Measurements from ENCODE around the gene GNPTAB.
"Not testable (repeated sequence)": the region's sequence is repeated elsewhere in the genome, so short reads cannot be mapped to it uniquely, and the experiment has no call there.

The GNPTAB gene

DNA sequence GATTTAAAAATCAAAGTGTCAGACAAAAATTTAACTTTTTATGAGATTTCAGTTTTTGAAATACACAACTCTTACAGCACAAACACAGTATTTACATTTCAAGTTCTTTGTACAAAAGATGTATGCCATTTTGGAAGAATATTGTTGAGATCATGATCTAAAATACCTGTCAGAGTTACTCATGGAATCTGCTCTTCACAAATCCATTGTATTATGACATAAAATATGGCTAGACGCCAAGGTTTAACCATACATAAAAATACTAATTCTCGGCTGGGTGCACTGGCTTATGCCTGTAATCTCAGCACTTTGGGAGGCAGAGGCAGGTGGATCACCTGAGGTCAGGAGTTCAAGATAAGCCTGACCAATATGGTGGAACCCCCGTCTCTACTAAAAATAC, 85.3 kb downstream of the GNPTAB start:
- H3K36me3 ChIP-seq (ENCODE audit: control insufficient read depth, insufficient read depth, low read length) = no peaks in the 10 kb centered on the region
- H3K4me1 ChIP-seq (ENCODE audit: control insufficient read depth, insufficient read depth, low read length) = no peaks in the 10 kb centered on the region
- H3K4me3 ChIP-seq (ENCODE audit: insufficient read depth, low read depth, low read length) = no peak overlapping the region
- no peaks in the 10 kb centered on the region for H3K27me3 ChIP-seq (ENCODE audit: control insufficient read depth, insufficient read depth, low read length, poor library complexity, severe bottlenecking)
- no peak overlapping the region for H3K27ac ChIP-seq (ENCODE audit: insufficient read depth, low read depth, low read length, poor library complexity, severe bottlenecking)
- H3K9me3 ChIP-seq (ENCODE audit: control insufficient read depth, low read length) = no peaks in the 10 kb centered on the region
- 72 to 90% methylated on average over 3 of the region's 3 CpGs for WGBS, 2 experiments

DNA sequence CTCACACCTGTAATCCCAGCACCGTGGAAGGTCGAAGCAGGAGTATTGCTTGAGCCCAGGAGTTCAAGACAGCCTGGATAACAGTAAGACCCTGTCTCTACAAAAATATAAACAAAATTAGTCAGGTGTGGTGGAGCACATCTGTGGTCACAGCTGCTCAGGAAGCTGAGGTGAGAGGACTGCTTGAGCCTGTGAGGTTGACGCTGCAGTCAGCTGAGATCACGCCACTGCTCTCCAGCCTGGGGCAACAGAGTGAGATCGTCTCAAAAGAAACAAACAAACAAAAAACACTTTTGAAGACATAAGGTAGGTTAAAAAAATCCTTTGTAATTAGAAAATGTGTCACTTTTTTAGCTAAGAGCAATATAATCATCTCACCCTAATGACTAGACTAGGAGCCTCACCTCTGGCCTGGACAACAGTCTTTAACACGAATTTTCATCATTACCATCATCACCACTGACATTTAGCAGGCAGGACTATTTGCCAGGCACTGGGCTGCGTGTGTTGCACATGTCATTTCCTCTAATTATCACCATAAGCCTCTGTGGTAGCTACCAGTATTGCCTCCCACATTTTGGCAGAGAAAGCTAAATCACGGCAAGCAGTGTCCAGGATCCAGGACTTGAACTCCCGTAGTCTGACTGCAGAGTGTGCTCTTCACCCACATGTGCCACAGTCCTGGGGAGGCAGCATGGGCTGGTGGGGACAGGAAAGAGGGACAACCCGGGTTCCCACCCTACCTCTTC, 86.9 kb downstream of the GNPTAB start:
- Histone ChIP-seq H3K36me3 (ENCODE audit: control insufficient read depth, insufficient read depth, low read length) (no peaks in the 10 kb centered on the region), H3K27ac (ENCODE audit: insufficient read depth, low read depth, low read length, poor library complexity, severe bottlenecking) (no peak overlapping the region), H3K27me3 (ENCODE audit: control insufficient read depth, insufficient read depth, low read length, poor library complexity, severe bottlenecking) (no peaks in the 10 kb centered on the region), H3K4me3 (ENCODE audit: insufficient read depth, low read depth, low read length) (no peak overlapping the region), H3K4me1 (ENCODE audit: control insufficient read depth, insufficient read depth, low read length) (no peaks in the 10 kb centered on the region), H3K9me3 (ENCODE audit: control insufficient read depth, low read length) (no peaks in the 10 kb centered on the region)
- WGBS, 2 experiments = 84 to 93% methylated on average over 9 to 10 of the region's 10 CpGs

DNA sequence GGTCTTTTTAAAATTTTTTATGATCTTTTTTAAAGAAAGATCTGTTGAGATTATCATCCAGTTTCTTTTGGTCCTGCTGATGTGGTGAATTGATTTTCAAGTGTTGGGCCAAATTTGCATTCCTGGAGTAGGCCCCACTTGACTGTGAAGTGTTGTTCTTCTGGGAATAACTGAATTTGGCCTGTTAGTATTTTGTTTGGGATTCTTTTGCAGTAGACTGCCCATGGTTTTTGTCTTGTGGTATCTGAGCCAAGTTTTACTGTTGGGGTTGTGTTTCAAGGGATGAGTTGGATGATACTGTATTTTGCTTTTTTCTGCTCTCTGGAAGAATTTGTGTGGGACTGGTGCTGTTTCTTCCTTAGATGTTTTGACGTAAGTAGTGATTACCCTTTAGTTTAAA, 87.5 kb downstream of the GNPTAB start:
- no peaks in the 10 kb centered on the region for H3K9me3 ChIP-seq (ENCODE audit: control insufficient read depth, low read length)
- no peaks in the 10 kb centered on the region for H3K27me3 ChIP-seq (ENCODE audit: control insufficient read depth, insufficient read depth, low read length, poor library complexity, severe bottlenecking)
- WGBS, 2 experiments = 100% methylated on average over 1 of the region's 1 CpG; no CpG with 5 or more reads in 1 of the 2 experiments
- H3K4me3 ChIP-seq (ENCODE audit: insufficient read depth, low read depth, low read length) = no peak overlapping the region
- no peaks in the 10 kb centered on the region for H3K36me3 ChIP-seq (ENCODE audit: control insufficient read depth, insufficient read depth, low read length)
- H3K4me1 ChIP-seq (ENCODE audit: control insufficient read depth, insufficient read depth, low read length) = no peaks in the 10 kb centered on the region
- H3K27ac ChIP-seq (ENCODE audit: insufficient read depth, low read depth, low read length, poor library complexity, severe bottlenecking) = no peak overlapping the region

GRCh38 chr12:101740980-101741379, 89.8 kb downstream of the GNPTAB start:
- no peaks in the 10 kb centered on the region for H3K27me3 ChIP-seq (ENCODE audit: control insufficient read depth, insufficient read depth, low read length, poor library complexity, severe bottlenecking)
- no peaks in the 10 kb centered on the region for H3K9me3 ChIP-seq (ENCODE audit: control insufficient read depth, low read length)
- H3K4me1 ChIP-seq (ENCODE audit: control insufficient read depth, insufficient read depth, low read length) = no peaks in the 10 kb centered on the region
- 91 to 97% methylated on average over 5 of the region's 5 CpGs for WGBS, 2 experiments
- H3K27ac ChIP-seq (ENCODE audit: insufficient read depth, low read depth, low read length, poor library complexity, severe bottlenecking) = no peak overlapping the region
- no peaks in the 10 kb centered on the region for H3K36me3 ChIP-seq (ENCODE audit: control insufficient read depth, insufficient read depth, low read length)
- H3K4me3 ChIP-seq (ENCODE audit: insufficient read depth, low read depth, low read length) = no peak overlapping the region

DNA sequence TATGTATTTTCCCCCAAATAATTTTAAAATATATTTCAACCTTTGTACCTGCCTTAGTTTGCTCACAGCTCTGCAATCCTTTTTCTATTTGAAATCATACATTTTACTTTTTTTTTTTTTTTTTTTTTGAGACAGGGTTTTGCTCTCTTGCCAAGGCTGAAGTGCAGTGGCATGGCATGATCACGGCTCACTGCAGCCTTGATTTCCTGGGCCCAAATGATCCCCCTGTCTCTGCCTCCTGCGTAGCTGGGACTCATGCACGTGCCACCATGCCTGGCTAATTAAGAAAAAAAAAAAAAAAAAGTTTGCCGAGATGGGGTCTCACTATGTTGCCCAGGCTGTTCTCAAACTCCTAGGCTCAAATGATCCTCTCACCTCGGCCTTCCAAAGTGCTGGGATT, 90.2 kb downstream of the GNPTAB start:
- Histone ChIP-seq H3K27me3 (ENCODE audit: control insufficient read depth, insufficient read depth, low read length, poor library complexity, severe bottlenecking) (no peaks in the 10 kb centered on the region), H3K36me3 (ENCODE audit: control insufficient read depth, insufficient read depth, low read length) (no peaks in the 10 kb centered on the region), H3K27ac (ENCODE audit: insufficient read depth, low read depth, low read length, poor library complexity, severe bottlenecking) (no peak overlapping the region), H3K9me3 (ENCODE audit: control insufficient read depth, low read length) (no peaks in the 10 kb centered on the region), H3K4me1 (ENCODE audit: control insufficient read depth, insufficient read depth, low read length) (no peaks in the 10 kb centered on the region), H3K4me3 (ENCODE audit: insufficient read depth, low read depth, low read length) (no peak overlapping the region)
- 88 to 94% methylated on average over 5 of the region's 5 CpGs for WGBS, 2 experiments

GRCh38 chr12:101738920-101739665, 91.7 kb downstream of the GNPTAB start, which contains the start of gene SYCP3:
Gene SYCP3, minus strand, starts transcription at chr12:101739462. Its CDS starts 1,527 bp downstream, at chr12:101737935.
- 96 to 97% methylated on average over 57 of the region's 57 CpGs for WGBS, 2 experiments
- Histone ChIP-seq H3K9me3 (ENCODE audit: control insufficient read depth, low read length) (no peaks in the 10 kb centered on the region), H3K4me3 (ENCODE audit: insufficient read depth, low read depth, low read length) (no peak within 1 kb of the TSS), H3K27me3 (ENCODE audit: control insufficient read depth, insufficient read depth, low read length, poor library complexity, severe bottlenecking) (no peaks in the 10 kb centered on the region), H3K4me1 (ENCODE audit: control insufficient read depth, insufficient read depth, low read length) (no peaks in the 10 kb centered on the region), H3K36me3 (ENCODE audit: control insufficient read depth, insufficient read depth, low read length) (no peaks in the 10 kb centered on the region), H3K27ac (ENCODE audit: insufficient read depth, low read depth, low read length, poor library complexity, severe bottlenecking) (no peak within 1 kb of the TSS)

GRCh38 chr12:101737476-101737875, 93.3 kb downstream of the GNPTAB start:
- no peaks in the 10 kb centered on the region for H3K4me1 ChIP-seq (ENCODE audit: control insufficient read depth, insufficient read depth, low read length)
- H3K9me3 ChIP-seq (ENCODE audit: control insufficient read depth, low read length) = no peaks in the 10 kb centered on the region
- no peaks in the 10 kb centered on the region for H3K27me3 ChIP-seq (ENCODE audit: control insufficient read depth, insufficient read depth, low read length, poor library complexity, severe bottlenecking)
- H3K36me3 ChIP-seq (ENCODE audit: control insufficient read depth, insufficient read depth, low read length) = no peaks in the 10 kb centered on the region
- H3K4me3 ChIP-seq (ENCODE audit: insufficient read depth, low read depth, low read length) = no peak overlapping the region
- 94 to 97% methylated on average over 6 of the region's 6 CpGs for WGBS, 2 experiments
- no peak overlapping the region for H3K27ac ChIP-seq (ENCODE audit: insufficient read depth, low read depth, low read length, poor library complexity, severe bottlenecking)

DNA sequence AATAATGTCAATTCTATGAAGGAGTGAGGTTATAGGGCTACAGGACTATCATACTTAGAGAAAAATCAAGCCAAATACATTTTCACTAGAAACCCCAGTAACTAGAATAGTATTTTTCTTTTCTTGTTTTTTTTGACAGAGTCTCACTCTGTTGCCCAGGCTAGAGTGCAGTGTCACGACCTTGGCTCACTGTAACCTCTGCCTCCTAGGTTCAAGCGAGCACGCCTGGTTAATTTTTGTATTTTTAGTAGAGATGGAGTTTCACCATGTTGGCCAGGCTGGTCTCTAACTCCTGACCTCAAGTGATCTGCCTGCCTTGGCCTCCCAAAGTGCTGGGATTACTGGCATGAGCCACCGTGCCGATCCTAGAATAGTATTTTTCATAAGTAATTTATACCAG, 96.3 kb downstream of the GNPTAB start:
- not testable (repeated sequence) for H3K36me3 ChIP-seq (ENCODE audit: control insufficient read depth, insufficient read depth, low read length); H3K4me1 ChIP-seq (ENCODE audit: control insufficient read depth, insufficient read depth, low read length)
- 90 to 91% methylated on average over 3 to 5 of the region's 5 CpGs for WGBS, 2 experiments

GRCh38 chr12:101733166-101733565, 97.6 kb downstream of the GNPTAB start:
- Histone ChIP-seq H3K9me3 (ENCODE audit: control insufficient read depth, low read length) (no peaks in the 10 kb centered on the region), H3K4me1 (ENCODE audit: control insufficient read depth, insufficient read depth, low read length) (no peaks in the 10 kb centered on the region), H3K27ac (ENCODE audit: insufficient read depth, low read depth, low read length, poor library complexity, severe bottlenecking) (no peak overlapping the region), H3K4me3 (ENCODE audit: insufficient read depth, low read depth, low read length) (no peak overlapping the region), H3K36me3 (ENCODE audit: control insufficient read depth, insufficient read depth, low read length) (no peaks in the 10 kb centered on the region), H3K27me3 (ENCODE audit: control insufficient read depth, insufficient read depth, low read length, poor library complexity, severe bottlenecking) (no peaks in the 10 kb centered on the region)
- 89 to 94% methylated on average over 2 of the region's 2 CpGs for WGBS, 2 experiments

More for the DNA sequence above, 96.3 kb downstream of the GNPTAB start:
- not testable (repeated sequence) for H3K27ac ChIP-seq (ENCODE audit: insufficient read depth, low read depth, low read length, poor library complexity, severe bottlenecking); H3K27me3 ChIP-seq (ENCODE audit: control insufficient read depth, insufficient read depth, low read length, poor library complexity, severe bottlenecking); H3K9me3 ChIP-seq (ENCODE audit: control insufficient read depth, low read length); H3K4me3 ChIP-seq (ENCODE audit: insufficient read depth, low read depth, low read length)

DNA sequence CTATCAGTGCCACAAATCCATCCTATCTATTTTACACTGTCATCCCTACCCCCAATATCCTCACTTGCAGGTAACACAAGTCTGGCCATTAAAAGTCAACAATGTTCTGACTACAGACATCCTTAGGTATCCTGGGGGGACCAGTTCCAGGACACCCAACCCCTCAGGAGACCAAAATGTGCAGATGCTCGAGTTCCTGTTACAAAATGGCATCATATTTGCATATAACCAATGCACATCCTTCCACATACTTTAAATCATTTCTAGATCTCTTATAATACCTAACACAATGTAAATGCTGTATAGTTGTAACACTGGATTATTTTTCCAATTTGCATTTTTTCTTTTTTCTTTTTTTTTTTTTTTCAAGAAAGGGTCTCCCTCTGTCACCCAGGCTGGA, 98.4 kb downstream of the GNPTAB start:
- H3K27ac ChIP-seq (ENCODE audit: insufficient read depth, low read depth, low read length, poor library complexity, severe bottlenecking) = no peak overlapping the region

More for the DNA sequence above, 98.4 kb downstream of the GNPTAB start:
- Histone ChIP-seq H3K9me3 (ENCODE audit: control insufficient read depth, low read length) (no peaks in the 10 kb centered on the region), H3K4me1 (ENCODE audit: control insufficient read depth, insufficient read depth, low read length) (no peaks in the 10 kb centered on the region), H3K27me3 (ENCODE audit: control insufficient read depth, insufficient read depth, low read length, poor library complexity, severe bottlenecking) (no peaks in the 10 kb centered on the region), H3K36me3 (ENCODE audit: control insufficient read depth, insufficient read depth, low read length) (no peaks in the 10 kb centered on the region), H3K4me3 (ENCODE audit: insufficient read depth, low read depth, low read length) (no peak overlapping the region)
- 92 to 100% methylated on average over 1 of the region's 1 CpG for WGBS, 2 experiments
